Type B pancreatic cell (in vitro differentiated cells): ENCODE measurements around the gene KPNB1. TPM values are rescaled to one million over a fixed set of nuclear protein-coding genes. Genes with fewer than 3 reads are reported as not detected.

Experiments used
- DNase-seq: peaks from one replicate; pipeline ENCODE4 v3.0.0; 2021; ENCODE audit warnings: mixed read lengths; ENCODE audit not compliant: unreplicated experiment; ENCODE audit errors: extremely low spot score
- H3K27ac Mint-ChIP-seq: 2 replicates; pipeline ENCODE4 v1.8.0; 2021; ENCODE audit warnings: mild to moderate bottlenecking, mixed read lengths
- H3K27me3 Mint-ChIP-seq: 2 replicates; pipeline ENCODE4 v1.8.0; 2021; ENCODE audit warnings: mixed read lengths
- H3K36me3 Mint-ChIP-seq: 2 replicates; pipeline ENCODE4 v1.8.0; 2021; ENCODE audit warnings: mixed read lengths
- H3K4me1 Mint-ChIP-seq: one replicate; pipeline ENCODE4 v1.8.0; 2021; ENCODE audit warnings: mixed read lengths; ENCODE audit not compliant: unreplicated experiment
- H3K4me3 Mint-ChIP-seq: 2 replicates; pipeline ENCODE4 v1.8.0; 2021; ENCODE audit warnings: mild to moderate bottlenecking, mixed read lengths
- H3K9me3 Mint-ChIP-seq: 2 replicates; pipeline ENCODE4 v1.8.0; 2021; ENCODE audit warnings: mixed read lengths
- CTCF ChIP-seq: fragments of 200-600 bp; sonication (generic); conservative IDR thresholded peaks from 2 replicates; pipeline ENCODE4 v1.5.0; 2021; ENCODE audit warnings: antibody characterized with exemption, mild to moderate bottlenecking
- total RNA-seq: library from RNA; stranded (reverse); gene quantifications from 2 replicates; pipeline ENCODE4 v1.2.1, GENCODE V29; 2021; ENCODE audit warnings: low replicate concordance

KPNB1 gene
- total RNA-seq, 1 donor from 2014 or later, result 372 TPM

GRCh38 chr17:47711366-47712099, 61.8 kb downstream of the KPNB1 start:
- Mint-ChIP-seq H3K27me3 (peaks cover 56% of the 10 kb centered on the region), H3K9me3 (no peaks in the 10 kb centered on the region), H3K27ac (no peak overlapping the region), H3K4me1 (peaks cover 11% of the 10 kb centered on the region), H3K4me3 (no peak overlapping the region), H3K36me3 (peaks cover 3% of the 10 kb centered on the region)
- no peak for DNase-seq
- no peak for TF ChIP-seq CTCF

GRCh38 chr17:47712330-47713023, 62.8 kb downstream of the KPNB1 start:
- no peak for TF ChIP-seq CTCF
- Mint-ChIP-seq H3K4me1 (peaks cover 3% of the 10 kb centered on the region), H3K27ac (no peak overlapping the region), H3K27me3 (peaks cover 58% of the 10 kb centered on the region), H3K4me3 (no peak overlapping the region), H3K36me3 (peaks cover 3% of the 10 kb centered on the region), H3K9me3 (no peaks in the 10 kb centered on the region)
- DNase-seq, result no peak

- Mint-ChIP-seq H3K27ac (no peak overlapping the region), H3K27me3 (peaks cover 66% of the 10 kb centered on the region), H3K4me1 (peaks cover 12% of the 10 kb centered on the region), H3K9me3 (no peaks in the 10 kb centered on the region), H3K4me3 (no peak overlapping the region), H3K36me3 (peaks cover 3% of the 10 kb centered on the region)
- DNase-seq, result no peak
- TF ChIP-seq CTCF, result no peak
These were observed 64.4 kb downstream of the KPNB1 start for GRCh38 chr17:47713980-47714700.

GRCh38 chr17:47714773-47715396, 65.2 kb downstream of the KPNB1 start:
- Mint-ChIP-seq H3K27me3 (peaks cover 73% of the 10 kb centered on the region), H3K4me3 (no peak overlapping the region), H3K9me3 (no peaks in the 10 kb centered on the region), H3K27ac (no peak overlapping the region), H3K36me3 (no peaks in the 10 kb centered on the region), H3K4me1 (peaks cover 12% of the 10 kb centered on the region)
- no peak for TF ChIP-seq CTCF
- DNase-seq, result no peak

GRCh38 chr17:47715669-47716325, 66.1 kb downstream of the KPNB1 start:
- peaks cover 80% of the 10 kb centered on the region for H3K27me3 Mint-ChIP-seq
- no peak for TF ChIP-seq CTCF
- no peak for DNase-seq
- H3K27ac Mint-ChIP-seq, result no peak overlapping the region
- no peaks in the 10 kb centered on the region for H3K36me3 Mint-ChIP-seq
- H3K4me3 Mint-ChIP-seq, result no peak overlapping the region
- H3K9me3 Mint-ChIP-seq, result no peaks in the 10 kb centered on the region
- peaks cover 12% of the 10 kb centered on the region for H3K4me1 Mint-ChIP-seq
